Hematopoietic multipotent progenitor cell (in vitro differentiated cells): Measurements from ENCODE around the gene ZNF280C. TPM values are rescaled to one million over a fixed set of nuclear protein-coding genes. Genes with fewer than 3 reads are reported as not detected.

Experiments
- DNase-seq, 3 donors: peaks; one replicate each; pipeline ENCODE4 v3.0.0-alpha.2; 2011 to 2015; ENCODE audit warnings: low read depth in 2 of 3, low spot score in 2 of 3
- total RNA-seq: library from RNA; depleted of rRNA; stranded (reverse); fragments of >200 nt; gene quantifications from one replicate; pipeline ENCODE4 v1.2.3, GENCODE V29; 2012

The ZNF280C gene
- total RNA-seq, 1 donor = 3.0 TPM

DNA sequence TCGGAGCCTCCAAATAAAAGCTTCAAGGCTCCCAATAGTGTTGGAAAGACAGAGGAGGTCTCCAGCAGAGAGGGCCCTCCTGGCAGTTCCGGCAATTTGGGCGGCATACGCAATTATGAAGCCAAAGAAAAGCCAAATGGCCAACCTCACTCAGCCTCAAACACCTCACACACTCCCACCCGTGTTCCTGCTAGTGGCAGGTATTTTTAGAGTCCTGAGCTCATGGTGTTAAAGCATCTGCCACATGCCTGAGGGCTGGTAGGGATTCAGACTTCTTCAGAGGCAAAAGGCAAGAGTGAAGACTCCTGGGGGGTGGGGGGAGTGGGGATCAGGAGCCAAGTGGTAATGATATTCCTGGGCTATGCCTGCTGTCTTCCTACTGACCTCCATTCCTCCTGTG, 89.5 kb downstream of the ZNF280C start:
- no peak for DNase-seq

DNA sequence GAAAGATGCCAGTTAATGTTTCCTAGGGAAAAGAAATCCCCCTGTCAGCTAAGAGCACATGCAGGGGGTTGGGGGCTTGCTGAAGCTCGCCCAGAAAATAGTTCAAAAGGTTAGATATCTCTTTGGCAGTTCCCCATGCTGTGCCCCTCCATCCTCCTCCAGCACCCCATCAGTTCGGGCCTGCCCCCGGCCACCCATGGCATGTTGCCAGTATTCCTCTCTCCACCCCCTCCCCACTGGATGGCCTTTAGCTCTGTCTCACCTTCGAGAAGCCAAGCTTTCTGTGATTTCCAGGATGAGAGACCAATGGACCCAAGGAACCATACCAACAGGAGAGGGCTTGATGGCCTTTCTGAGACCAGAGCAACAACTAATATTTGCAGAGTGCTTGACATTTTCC, 91.8 kb downstream of the ZNF280C start:
- no peak for DNase-seq

DNA sequence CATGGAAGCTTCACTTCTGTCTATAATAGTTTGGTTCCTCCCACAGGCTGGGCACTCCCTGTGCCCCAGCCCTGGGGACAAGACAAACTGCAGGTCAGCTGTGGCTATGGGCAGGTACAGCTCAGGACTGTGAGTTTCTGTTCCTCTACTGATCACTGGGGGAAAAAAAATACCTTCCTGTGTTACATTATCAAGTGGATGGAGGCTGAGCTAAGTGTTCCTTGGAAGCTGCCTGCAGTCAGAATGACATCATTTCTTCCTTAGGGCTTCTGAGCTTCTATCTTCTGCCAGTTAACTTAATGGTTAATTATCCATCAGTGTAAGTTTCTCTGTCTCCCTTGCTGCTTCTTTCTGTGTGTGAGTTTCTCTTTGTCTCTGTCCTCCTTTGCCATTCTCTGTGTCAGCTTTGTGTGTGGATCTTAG, 92.3 kb downstream of the ZNF280C start:
- DNase-seq = no peak

GRCh38 chrX:130174937-130175336, 93.8 kb downstream of the ZNF280C start:
- no peak for DNase-seq

DNA sequence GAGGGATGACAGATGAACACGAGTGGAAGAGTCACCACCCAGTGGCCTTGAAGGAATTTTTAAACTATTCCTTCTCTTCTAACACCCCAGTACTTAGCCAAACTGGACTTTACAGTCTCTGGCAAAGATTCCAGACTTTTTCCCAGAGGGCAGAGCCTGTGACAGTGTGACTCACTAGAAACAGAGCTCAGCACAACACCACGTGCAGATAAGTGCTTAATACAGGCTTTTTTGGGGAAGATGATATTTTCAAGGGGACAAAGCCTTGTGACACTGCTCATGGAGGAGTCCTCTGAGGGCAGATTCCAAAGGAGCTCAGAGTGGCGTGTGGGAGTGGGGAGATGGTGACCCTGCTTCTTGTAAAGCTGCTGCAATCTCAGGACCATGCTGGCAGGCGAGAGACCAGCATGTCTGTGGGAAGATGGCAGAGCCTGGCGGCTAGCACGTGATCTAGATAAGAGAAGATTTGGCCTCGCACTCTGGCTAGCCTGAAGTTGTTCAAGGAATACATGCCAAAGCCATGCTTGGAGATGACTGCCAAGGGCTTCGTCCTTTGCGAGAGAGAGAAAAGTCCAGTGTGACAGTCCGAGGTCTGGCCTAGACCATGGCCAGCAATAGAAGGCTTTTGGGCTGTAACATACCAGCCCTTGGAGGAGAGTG, 94.5 kb downstream of the ZNF280C start:
- no peak for DNase-seq

DNA sequence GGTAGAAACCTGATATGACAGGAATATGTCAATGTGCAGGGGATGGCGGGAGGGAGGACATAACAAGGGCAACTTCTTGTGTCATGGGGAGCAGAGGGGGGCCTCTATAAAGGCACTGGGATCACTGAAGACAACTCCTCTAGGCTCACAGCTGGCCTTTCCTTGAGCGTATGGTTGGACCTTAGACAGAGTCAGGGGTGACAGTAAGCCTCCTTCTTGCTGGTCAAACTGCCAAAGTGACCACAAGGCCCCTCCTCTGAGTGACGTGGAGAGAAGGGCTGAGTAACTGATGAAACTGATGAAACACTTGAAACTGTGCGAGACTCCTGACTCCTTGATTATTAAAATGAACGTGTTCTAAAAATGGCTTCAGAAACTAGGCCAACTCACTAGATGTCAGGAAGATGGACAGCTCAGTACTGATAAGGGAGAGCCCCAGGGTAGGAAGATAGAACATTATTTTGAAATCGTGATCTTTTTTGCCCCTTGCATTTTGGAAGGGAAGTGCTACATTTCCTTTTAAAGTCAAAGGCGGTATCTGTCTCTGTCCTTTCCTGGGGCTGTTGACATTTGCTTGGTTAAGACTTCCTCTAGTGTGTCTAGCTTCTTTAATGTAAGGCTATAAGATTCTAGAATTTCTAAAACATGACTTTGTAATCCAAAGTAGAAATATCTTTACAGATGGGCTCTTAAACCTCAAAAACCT, 95.4 kb downstream of the ZNF280C start:
- peak in 2 of 3 donors; percentile 28 to 36 for DNase-seq

DNA sequence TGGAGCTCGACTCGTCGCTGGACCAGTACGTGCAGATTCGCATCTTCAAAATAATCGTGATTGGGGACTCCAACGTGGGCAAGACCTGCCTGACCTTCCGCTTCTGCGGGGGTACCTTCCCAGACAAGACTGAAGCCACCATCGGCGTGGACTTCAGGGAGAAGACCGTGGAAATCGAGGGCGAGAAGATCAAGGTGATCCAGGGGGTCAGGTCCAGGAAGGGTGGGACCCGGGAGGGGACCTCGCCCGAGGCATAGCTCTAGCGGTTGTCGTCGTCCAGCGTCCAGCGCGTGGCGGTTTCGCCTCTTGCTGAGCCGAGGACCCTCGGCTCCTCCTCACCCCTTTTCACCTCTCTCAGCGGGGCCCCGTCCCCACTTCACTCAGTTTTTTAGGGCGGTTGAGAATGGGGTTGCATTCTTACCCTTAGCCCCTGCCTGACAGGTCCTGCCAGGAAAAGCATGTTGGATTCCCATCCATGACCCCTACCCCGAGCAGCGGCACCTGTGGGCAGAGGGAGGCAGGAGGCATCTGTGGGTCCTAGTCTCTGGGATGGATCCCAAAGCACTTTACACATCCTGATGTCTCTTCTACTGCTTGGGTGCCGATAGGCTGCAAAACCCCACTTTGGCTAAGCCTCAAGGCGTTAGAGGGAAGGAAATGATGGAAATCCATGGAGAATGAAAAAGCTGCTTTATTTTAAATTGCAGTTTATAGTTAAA, 96.4 kb downstream of the ZNF280C start:
- no peak for DNase-seq

DNA sequence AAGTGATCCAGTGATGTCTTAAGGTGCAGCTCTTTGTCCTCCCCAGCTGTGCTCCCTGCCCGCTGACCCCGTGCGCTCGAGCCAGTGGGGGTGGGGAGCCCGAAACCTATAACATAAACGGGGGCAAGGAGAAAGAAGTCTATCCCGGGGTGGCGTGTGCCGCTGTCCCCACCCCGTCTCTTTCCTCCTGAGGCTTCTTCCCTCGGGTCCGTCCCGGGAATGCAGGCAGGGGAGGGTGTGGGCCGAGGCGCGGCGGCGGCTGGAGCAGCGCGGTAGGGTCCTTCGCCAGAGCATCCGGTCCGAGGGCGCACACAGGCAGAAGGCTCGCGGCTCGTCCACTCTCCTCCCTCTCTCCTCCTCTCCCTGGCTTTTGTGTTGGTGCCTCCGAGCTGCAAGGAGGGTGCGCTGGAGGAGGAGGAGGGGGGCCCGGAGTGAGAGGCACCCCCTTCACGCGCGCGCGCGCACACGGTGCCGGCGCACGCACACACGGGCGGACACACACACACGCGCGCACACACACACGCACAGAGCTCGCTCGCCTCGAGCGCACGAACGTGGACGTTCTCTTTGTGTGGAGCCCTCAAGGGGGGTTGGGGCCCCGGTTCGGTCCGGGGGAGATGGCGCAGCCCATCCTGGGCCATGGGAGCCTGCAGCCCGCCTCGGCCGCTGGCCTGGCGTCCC, 97.1 kb downstream of the ZNF280C start, which contains the start of gene RAB33A:
Gene RAB33A (plus strand): TSS at position 517 of the 681 bp plus-strand sequence. CDS start 101 bp downstream, at position 618.
- peak in 1 of 3 donors; percentile 47 for DNase-seq

DNA sequence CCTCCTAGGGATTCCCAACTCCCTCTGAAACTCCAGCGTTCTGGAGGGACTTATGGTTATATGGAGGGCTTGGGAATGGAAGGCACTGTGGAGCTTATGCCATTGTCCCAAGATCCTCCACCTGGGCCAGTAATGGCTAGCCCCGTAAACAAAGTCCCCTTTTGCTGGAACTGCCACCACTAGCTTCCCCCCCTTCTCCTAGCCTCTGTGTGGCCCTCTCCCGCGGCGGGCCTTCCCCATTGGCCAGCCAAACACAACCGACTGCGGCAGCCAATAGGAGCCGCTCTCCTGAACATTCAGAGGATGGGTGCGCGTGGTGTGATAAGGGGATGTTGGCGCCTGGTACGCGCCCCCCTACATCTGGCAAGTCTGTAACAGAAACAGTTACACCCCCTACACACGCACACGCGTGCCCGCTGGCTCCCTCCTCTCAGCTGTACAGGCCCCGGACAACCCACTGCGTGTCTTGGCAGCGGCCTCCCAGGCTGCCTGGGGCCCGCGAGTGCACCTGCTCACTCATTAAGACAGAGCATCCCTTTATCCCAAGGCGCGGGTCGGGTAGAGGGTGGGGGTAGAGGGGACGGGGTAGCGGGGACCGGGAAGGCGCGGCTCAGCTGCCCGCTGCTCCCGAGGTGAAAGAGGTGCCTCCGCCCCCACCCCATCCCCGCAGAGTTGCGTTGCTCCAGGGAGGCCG, 97.8 kb downstream of the ZNF280C start:
- DNase-seq = peak in 2 of 3 donors; percentile 82 to 91

DNA sequence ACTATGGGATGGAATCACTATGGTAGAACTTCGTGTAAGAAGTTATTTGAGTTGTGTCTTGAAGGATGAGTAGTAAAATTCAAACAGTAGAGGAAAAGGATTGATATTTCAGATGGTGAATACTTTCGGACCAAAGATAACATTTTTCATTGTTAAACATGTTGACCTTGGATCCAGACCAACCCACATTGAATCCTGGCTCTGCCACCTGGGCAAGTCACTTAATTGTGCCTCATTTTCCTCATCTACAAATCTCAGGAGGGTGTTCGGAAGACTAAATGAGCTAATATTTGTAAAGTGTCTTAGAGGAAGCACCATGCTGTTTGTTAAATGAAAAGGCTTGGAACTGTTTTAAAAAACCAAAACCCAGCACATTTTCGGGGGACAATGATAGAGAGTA, 101.7 kb downstream of the ZNF280C start:
- DNase-seq = no peak

- DNase-seq = no peak
Measured at GRCh38 chrX:130166503-130166777, 102.3 kb downstream of the ZNF280C start.

- DNase-seq = peak; percentile 64 to 92 (median 92)
Measured at GRCh38 chrX:130165703-130166502, 102.8 kb downstream of the ZNF280C start, which contains the start of gene AIFM1. Gene AIFM1 (minus strand): TSS chrX:130165841. CDS start chrX:130165656, 185 bp downstream.

GRCh38 chrX:130165181-130165702, 103.5 kb downstream of the ZNF280C start:
- no peak for DNase-seq

DNA sequence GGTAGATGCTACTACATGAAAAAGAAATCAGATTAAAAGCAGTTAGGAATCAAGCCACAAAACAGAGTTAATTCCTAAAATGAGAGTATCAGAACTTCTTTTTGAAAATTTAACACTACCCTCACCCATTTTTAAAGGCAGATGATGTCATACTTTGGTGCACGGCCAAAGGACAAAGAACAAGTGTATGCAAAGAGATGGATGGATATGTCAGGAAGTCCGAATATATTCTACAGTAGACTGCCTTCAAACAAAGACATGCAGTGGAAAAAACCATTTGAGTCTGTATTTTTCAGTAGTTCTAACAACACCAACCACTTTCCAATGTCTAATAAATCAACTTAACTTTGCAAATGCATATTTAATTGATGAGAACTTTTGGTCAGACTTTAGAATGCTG, 105.3 kb downstream of the ZNF280C start:
- no peak for DNase-seq

GRCh38 chrX:130162094-130162735, 106.5 kb downstream of the ZNF280C start:
- no peak for DNase-seq

GRCh38 chrX:130159776-130160175, 108.9 kb downstream of the ZNF280C start:
- DNase-seq = no peak

- no peak for DNase-seq
Measured at GRCh38 chrX:130158311-130158710, 110.4 kb downstream of the ZNF280C start.

- no peak for DNase-seq
Measured at GRCh38 chrX:130155564-130155963, 113.1 kb downstream of the ZNF280C start.
